Measurements from ENCODE around the gene ABCC10. TPM values are rescaled to one million over a fixed set of nuclear protein-coding genes. Genes with fewer than 3 reads are reported as not detected.

ABCC10 gene
- total and polyA plus RNA-seq, 10 of the 15 experiments (the other 5 are each of a cell fraction or from before 2014, with no cell fraction given) = 0.80 to 18.2 (median 6.4) TPM

DNA sequence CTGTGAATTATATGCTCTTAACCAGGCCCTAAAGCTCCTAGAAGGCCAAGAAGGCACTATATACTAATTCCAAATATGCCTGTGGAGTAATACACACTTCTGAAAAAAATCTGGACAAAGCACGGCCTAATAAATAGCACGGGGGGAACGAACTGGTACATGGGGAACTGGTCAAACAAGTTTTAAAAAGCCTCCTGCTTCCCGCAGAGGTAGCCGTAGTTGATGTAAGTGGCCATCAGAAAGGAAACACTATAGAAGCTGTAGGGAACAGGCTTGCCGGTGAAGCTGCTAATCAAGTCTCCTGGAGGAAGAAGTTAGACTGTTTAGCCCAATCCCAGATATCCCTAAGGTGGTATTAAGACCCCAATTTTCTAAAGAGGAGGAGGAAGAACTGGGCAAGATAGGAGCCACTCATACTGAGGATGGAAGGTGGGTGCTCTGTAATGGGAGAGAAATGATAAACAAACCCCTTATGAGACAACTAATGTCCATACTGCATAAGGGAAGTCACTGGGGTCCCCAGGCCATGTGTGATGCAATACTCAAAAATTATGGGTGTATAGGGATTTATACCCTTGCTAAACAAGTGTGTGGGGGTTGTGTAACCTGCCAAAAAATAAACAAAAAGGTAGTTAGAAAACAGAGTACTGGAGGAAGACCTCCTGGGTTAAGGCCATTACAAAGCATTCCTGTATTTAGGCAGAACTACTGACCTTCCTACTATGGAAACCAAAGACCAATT, 30.8 kb upstream of the ABCC10 start:
- Histone ChIP-seq H3K27me3 (replicated peaks in 1 of 2; ENCODE audit: control insufficient read depth in 2 of 2, insufficient read depth in 2 of 2, low read length in 1 of 2) (no peaks in the 10 kb centered on the region), H3K9ac (ENCODE audit: control insufficient read depth, insufficient read depth, low read length) (no peak overlapping the region), H3K4me3 (no peak overlapping the region), H2AFZ (ENCODE audit: control insufficient read depth, low read depth, low read length) (no peak overlapping the region), H3K4me1 (ENCODE audit: control insufficient read depth, insufficient read depth, low read length) (peaks cover 6% of the 10 kb centered on the region; the same call in 1 of the 2 replicates), H4K20me1 (ENCODE audit: control insufficient read depth, insufficient read depth) (no peaks in the 10 kb centered on the region), H3K9me3 (replicated peaks; ENCODE audit: control insufficient read depth, insufficient read depth, low read length) (no peaks in the 10 kb centered on the region), H3K36me3 (ENCODE audit: control insufficient read depth in 2 of 2, insufficient read depth in 2 of 2, low read length in 1 of 2) (no peaks in the 10 kb centered on the region), H3K79me2 (ENCODE audit: control insufficient read depth, insufficient read depth, low read length) (peaks cover 27% of the 10 kb centered on the region), H3K4me2 (ENCODE audit: control insufficient read depth, insufficient read depth) (no peak overlapping the region), H3K27ac (ENCODE audit: control insufficient read depth, insufficient read depth) (no peak overlapping the region)
- FAIRE-seq = no peak
- CTCF ChIA-PET = interaction anchor here (1.1 to 7.6 kb wide), 11 partner anchors 13 to 167 kb away, joined by 3 to 118 read pairs (median 11); partner anchors contain the start of genes CRIP3 and DNPH1
- SMC1A ChIA-PET (ENCODE audit: uncharacterized antibody, unreplicated experiment) = interaction anchor here (0.7 to 27.6 kb wide), 11 partner anchors 10 to 110 kb away, joined by 3 to 616 read pairs (median 8); partner anchors contain the start of genes CRIP3 and ZNF318
- no TSS peak for BruUV-seq (replicated peaks)
- ATAC-seq = no peak
- TF ChIP-seq, protein P1, sequence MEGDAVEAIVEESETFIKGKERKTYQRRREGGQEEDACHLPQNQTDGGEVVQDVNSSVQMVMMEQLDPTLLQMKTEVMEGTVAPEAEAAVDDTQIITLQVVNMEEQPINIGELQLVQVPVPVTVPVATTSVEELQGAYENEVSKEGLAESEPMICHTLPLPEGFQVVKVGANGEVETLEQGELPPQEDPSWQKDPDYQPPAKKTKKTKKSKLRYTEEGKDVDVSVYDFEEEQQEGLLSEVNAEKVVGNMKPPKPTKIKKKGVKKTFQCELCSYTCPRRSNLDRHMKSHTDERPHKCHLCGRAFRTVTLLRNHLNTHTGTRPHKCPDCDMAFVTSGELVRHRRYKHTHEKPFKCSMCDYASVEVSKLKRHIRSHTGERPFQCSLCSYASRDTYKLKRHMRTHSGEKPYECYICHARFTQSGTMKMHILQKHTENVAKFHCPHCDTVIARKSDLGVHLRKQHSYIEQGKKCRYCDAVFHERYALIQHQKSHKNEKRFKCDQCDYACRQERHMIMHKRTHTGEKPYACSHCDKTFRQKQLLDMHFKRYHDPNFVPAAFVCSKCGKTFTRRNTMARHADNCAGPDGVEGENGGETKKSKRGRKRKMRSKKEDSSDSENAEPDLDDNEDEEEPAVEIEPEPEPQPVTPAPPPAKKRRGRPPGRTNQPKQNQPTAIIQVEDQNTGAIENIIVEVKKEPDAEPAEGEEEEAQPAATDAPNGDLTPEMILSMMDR (IDR thresholded peaks at IDR 0.05 in 2 of 3, conservative IDR thresholded peaks at IDR 0.05 in 1 of 3; ENCODE audit: control insufficient read depth in 2 of 3, extremely low read depth in 1 of 3, insufficient read depth in 1 of 3, low read depth in 3 of 3, low read length in 3 of 3) = no peak
- TF ChIP-seq NR2C2 (IDR thresholded peaks at IDR 0.05; ENCODE audit: borderline replicate concordance, control insufficient read depth, insufficient read length, low read depth) = no peak
- no peak for TF ChIP-seq RAD51 (IDR thresholded peaks at IDR 0.05)
- no peak for TF ChIP-seq PAX5 (IDR thresholded peaks at IDR 0.05; ENCODE audit: borderline replicate concordance, low read depth, low read length)
- no peak for TF ChIP-seq CREM (IDR thresholded peaks at IDR 0.05; ENCODE audit: low read depth)
- TF ChIP-seq MTA2 (IDR thresholded peaks at IDR 0.05; ENCODE audit: low read depth) = no peak
- TF ChIP-seq, protein P2, sequence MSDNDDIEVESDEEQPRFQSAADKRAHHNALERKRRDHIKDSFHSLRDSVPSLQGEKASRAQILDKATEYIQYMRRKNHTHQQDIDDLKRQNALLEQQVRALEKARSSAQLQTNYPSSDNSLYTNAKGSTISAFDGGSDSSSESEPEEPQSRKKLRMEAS (IDR thresholded peaks at IDR 0.05; ENCODE audit: low read depth, low read length) = no peak
- no peak for TF ChIP-seq RFX5 (IDR thresholded peaks at IDR 0.05; ENCODE audit: low read depth, low read length)
- no peak for TF ChIP-seq TBL1XR1 (IDR thresholded peaks at IDR 0.05; ENCODE audit: low read depth, low read length)
- TF ChIP-seq BRCA1 (IDR thresholded peaks at IDR 0.05; ENCODE audit: low read depth, low read length) = no peak
- no peak for TF ChIP-seq YBX1 (IDR thresholded peaks at IDR 0.05)
- TF ChIP-seq EED (IDR thresholded peaks at IDR 0.05; ENCODE audit: low read depth) = no peak
- TF ChIP-seq POLR2A (IDR thresholded peaks at IDR 0.05; ENCODE audit: low read depth, low read length) = no peak
- TF ChIP-seq, protein P3, sequence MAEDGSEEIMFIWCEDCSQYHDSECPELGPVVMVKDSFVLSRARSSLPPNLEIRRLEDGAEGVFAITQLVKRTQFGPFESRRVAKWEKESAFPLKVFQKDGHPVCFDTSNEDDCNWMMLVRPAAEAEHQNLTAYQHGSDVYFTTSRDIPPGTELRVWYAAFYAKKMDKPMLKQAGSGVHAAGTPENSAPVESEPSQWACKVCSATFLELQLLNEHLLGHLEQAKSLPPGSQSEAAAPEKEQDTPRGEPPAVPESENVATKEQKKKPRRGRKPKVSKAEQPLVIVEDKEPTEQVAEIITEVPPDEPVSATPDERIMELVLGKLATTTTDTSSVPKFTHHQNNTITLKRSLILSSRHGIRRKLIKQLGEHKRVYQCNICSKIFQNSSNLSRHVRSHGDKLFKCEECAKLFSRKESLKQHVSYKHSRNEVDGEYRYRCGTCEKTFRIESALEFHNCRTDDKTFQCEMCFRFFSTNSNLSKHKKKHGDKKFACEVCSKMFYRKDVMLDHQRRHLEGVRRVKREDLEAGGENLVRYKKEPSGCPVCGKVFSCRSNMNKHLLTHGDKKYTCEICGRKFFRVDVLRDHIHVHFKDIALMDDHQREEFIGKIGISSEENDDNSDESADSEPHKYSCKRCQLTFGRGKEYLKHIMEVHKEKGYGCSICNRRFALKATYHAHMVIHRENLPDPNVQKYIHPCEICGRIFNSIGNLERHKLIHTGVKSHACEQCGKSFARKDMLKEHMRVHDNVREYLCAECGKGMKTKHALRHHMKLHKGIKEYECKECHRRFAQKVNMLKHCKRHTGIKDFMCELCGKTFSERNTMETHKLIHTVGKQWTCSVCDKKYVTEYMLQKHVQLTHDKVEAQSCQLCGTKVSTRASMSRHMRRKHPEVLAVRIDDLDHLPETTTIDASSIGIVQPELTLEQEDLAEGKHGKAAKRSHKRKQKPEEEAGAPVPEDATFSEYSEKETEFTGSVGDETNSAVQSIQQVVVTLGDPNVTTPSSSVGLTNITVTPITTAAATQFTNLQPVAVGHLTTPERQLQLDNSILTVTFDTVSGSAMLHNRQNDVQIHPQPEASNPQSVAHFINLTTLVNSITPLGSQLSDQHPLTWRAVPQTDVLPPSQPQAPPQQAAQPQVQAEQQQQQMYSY (CRISPR knock-in tag; IDR thresholded peaks at IDR 0.05) = no peak
- TF ChIP-seq MTA3 (IDR thresholded peaks at IDR 0.05; ENCODE audit: borderline replicate concordance, low read length) = no peak
- no peak for TF ChIP-seq BCL11A (IDR thresholded peaks at IDR 0.05; ENCODE audit: low read depth, low read length)
- TF ChIP-seq EP300 (IDR thresholded peaks at IDR 0.05; ENCODE audit: borderline replicate concordance in 1 of 2, control insufficient read depth in 1 of 2, low read depth in 2 of 2, low read length in 2 of 2) = no peak
- 91% methylated on average over 6 of the region's 6 CpGs for WGBS (ENCODE audit: insufficient coverage, insufficient replicate concordance, low lambda C conversion rate, missing lambda C conversion rate)
- intact Hi-C loops (cut with micrococcal nuclease; ENCODE audit: unreplicated experiment) (no loop called here), in situ Hi-C loops (cut with MboI) (no loop called here)
- DNase-seq (ENCODE audit: low read depth, low spot score) = no peak
- RAD21 ChIA-PET (ENCODE audit: unreplicated experiment) = interaction anchor here (0.9 to 3.4 kb wide), 8 partner anchors 10 to 132 kb away, joined by 3 to 22 read pairs (median 8); partner anchors contain the start of genes ABCC10 and CRIP3
- POLR2A ChIA-PET = interaction anchor here (0.6 to 7.8 kb wide), 3 partner anchors 20 to 175 kb away, joined by 3 to 91 read pairs (median 5); partner anchors contain the start of gene ZNF318

Data from GM12878 (cell line).